Parietal lobe (tissue), 2 donors: ENCODE data around the gene PTGES3L. TPM values are rescaled to one million over a fixed set of nuclear protein-coding genes. Genes with fewer than 3 reads are reported as not detected.

ENCODE experiments used
- small RNA-seq: library from RNA; depleted of rRNA; stranded (forward); fragments of <200 nt; gene quantifications from one replicate; pipeline ENCODE3, GENCODE V24; 2014; ENCODE audit warnings: low replicate concordance
- total RNA-seq: library from RNA; depleted of rRNA; stranded (reverse); fragments of >200 nt; gene quantifications from one replicate; pipeline ENCODE4 v1.2.3, GENCODE V29; 2014

PTGES3L gene
- 2.5 TPM for total RNA-seq

GRCh38 chr17:42979511-42980273 lies at the start of gene PTGES3L:
Gene PTGES3L, minus strand, starts transcription at chr17:42980080. Its CDS starts 27 bp downstream, at chr17:42980053.

GRCh38 chr17:43024407-43025289 lies 44.8 kb upstream of the PTGES3L start, which contains the start of gene RND2:
Gene RND2, plus strand, starts transcription at chr17:43025231. Its CDS starts 117 bp downstream, at chr17:43025348.

GRCh38 chr17:43021741-43022512 lies 42.0 kb upstream of the PTGES3L start, which contains the start of gene VAT1:
Gene VAT1, minus strand, starts transcription at chr17:43022385. Its CDS starts 63 bp downstream, at chr17:43022322.

GRCh38 chr17:43006639-43007551 lies 27.0 kb upstream of the PTGES3L start, which contains the start of gene IFI35:
Gene IFI35, plus strand, starts transcription at chr17:43006784. Its CDS starts 164 bp downstream, at chr17:43006948.

GRCh38 chr17:42997984-42998938 lies 18.4 kb upstream of the PTGES3L start, which contains the start of gene RPL27:
Gene RPL27, plus strand, starts transcription at chr17:42998419. Its CDS starts 332 bp downstream, at chr17:42998751.

GRCh38 chr17:42980274-42980765 lies 440 bp upstream of the PTGES3L start, which contains the start of gene RUNDC1:
Gene RUNDC1, plus strand, starts transcription at chr17:42980565. Its CDS starts 12 bp downstream, at chr17:42980577.

GRCh38 chr17:42964161-42964932 lies 15.5 kb downstream of the PTGES3L start, which contains the start of gene AARSD1:
Gene AARSD1, minus strand, starts transcription at chr17:42964454. Its CDS starts 14 bp downstream, at chr17:42964440.

Small RNA genes lying within 50 kb of the gene (small RNA-seq; reads per million reads assigned to genes)
- gene AARSD1 (not detected), gene RF00561 (not detected)

Other genes with a start within 250 kb of the PTGES3L start
- gene EZH1, start 235.0 kb downstream of the PTGES3L start, total RNA-seq = 68.9 TPM
- gene RAMP2, start 218.9 kb downstream of the PTGES3L start, total RNA-seq = 9.1 TPM
- 24.4 TPM for gene VPS25, start 206.6 kb downstream of the PTGES3L start, total RNA-seq
- not detected for gene WNK4, start 199.5 kb downstream of the PTGES3L start, total RNA-seq
- 65.7 TPM for gene COA3, start 181.4 kb downstream of the PTGES3L start, total RNA-seq
- 0.31 TPM for gene CNTD1, start 181.2 kb downstream of the PTGES3L start, total RNA-seq
- gene BECN1, start 155.8 kb downstream of the PTGES3L start, total RNA-seq = 61.3 TPM
- gene PSME3, start 146.7 kb downstream of the PTGES3L start, total RNA-seq = 41.0 TPM
- gene AOC2, start 135.5 kb downstream of the PTGES3L start, total RNA-seq = 2.5 TPM
- 0.31 TPM for gene AOC3, start 128.9 kb downstream of the PTGES3L start, total RNA-seq
- gene G6PC1, start 79.3 kb downstream of the PTGES3L start, total RNA-seq = not detected
- 34.1 TPM for gene AARSD1, start 15.6 kb downstream of the PTGES3L start, total RNA-seq
- gene RUNDC1, start 485 bp upstream of the PTGES3L start, total RNA-seq = 16.9 TPM
- 1,347 TPM for gene RPL27, start 18.3 kb upstream of the PTGES3L start, total RNA-seq
- 2.5 TPM for gene IFI35, start 26.7 kb upstream of the PTGES3L start, total RNA-seq
- gene VAT1, start 42.3 kb upstream of the PTGES3L start, total RNA-seq = 77.3 TPM
- gene RND2, start 45.2 kb upstream of the PTGES3L start, total RNA-seq = 3.4 TPM
- 9.7 TPM for gene BRCA1, start 145.3 kb upstream of the PTGES3L start, total RNA-seq
- gene NBR1, start 191.1 kb upstream of the PTGES3L start, total RNA-seq = 62.3 TPM
- gene TMEM106A, start 231.8 kb upstream of the PTGES3L start, total RNA-seq = 1.3 TPM
- not detected for gene CCDC200, start 248.5 kb upstream of the PTGES3L start, total RNA-seq